Vagina (tissue), 2 donors: ENCODE measurements around the gene C16orf87. TPM values are rescaled to one million over a fixed set of nuclear protein-coding genes. Genes with fewer than 3 reads are reported as not detected.
A peak's percentile ranks its signal among the peaks of the same experiment; 100 is the strongest.

ENCODE experiments used
- DNase-seq, 2 donors: peaks; one replicate each; pipeline ENCODE4 v3.0.0-alpha.2; 2017; ENCODE audit errors: extremely low spot score in 2 of 2
- H3K27ac ChIP-seq: fragments of 200-600 bp; sonication (generic); one replicate; pipeline ENCODE4 v1.5.1; 2019
- H3K27me3 ChIP-seq: fragments of 200-600 bp; sonication (generic); one replicate; pipeline ENCODE4 v1.5.1; 2019
- H3K36me3 ChIP-seq, 2 donors: fragments of 200-600 bp; sonication (generic); one replicate each; pipeline ENCODE4 v1.5.1; 2017 to 2019
- H3K4me1 ChIP-seq: fragments of 200-600 bp; sonication (generic); one replicate; pipeline ENCODE4 v1.5.1; 2019
- H3K4me3 ChIP-seq, 2 donors: fragments of 200-600 bp; sonication (generic); 1 replicate in 1 of 2; 2 replicates in 1 of 2; pipeline ENCODE4 v1.5.1; 2016 to 2019
- H3K9me3 ChIP-seq: fragments of 200-600 bp; sonication (generic); one replicate; pipeline ENCODE4 v1.5.1; 2019
- CTCF ChIP-seq, 3 experiments: fragments of 450-650 bp in 2 of 3; fragments of 200-600 bp in 1 of 3; sonication (generic) in 1 of 3; IDR thresholded peaks; one replicate each; pipeline ENCODE4 v1.5.1; 2017 to 2019; ENCODE audit warnings: antibody characterized with exemption in 3 of 3, mild to moderate bottlenecking in 2 of 3, moderate library complexity in 2 of 3
- POLR2A ChIP-seq, 2 donors: fragments of 450-650 bp; IDR thresholded peaks; one replicate each; pipeline ENCODE4 v1.6.1; 2017; ENCODE audit warnings: antibody characterized with exemption in 2 of 2, mild to moderate bottlenecking in 2 of 2, moderate library complexity in 2 of 2
- POLR2AphosphoS5 ChIP-seq, 2 donors: sonication (generic); formaldehyde crosslinking; IDR thresholded peaks; one replicate each; pipeline ENCODE4 v1.9.0; 2017; ENCODE audit warnings: antibody characterized with exemption in 2 of 2, mild to moderate bottlenecking in 2 of 2, low read depth in 1 of 2; ENCODE audit not compliant: insufficient read depth in 1 of 2
- intact Hi-C: fragments of 100-400 bp; cut with DNase I; formaldehyde crosslinking; loops from one replicate; pipeline ENCODE4 v1.15.1; 2023
- total RNA-seq: library from RNA; depleted of rRNA; stranded (reverse); fragments of >200 nt; gene quantifications from one replicate; pipeline ENCODE4 v1.2.3, GENCODE V29; 2016

Gene C16orf87
- total RNA-seq, 1 donor from 2014 or later = 7.9 TPM

- Histone ChIP-seq H3K4me1 (no peaks in the 10 kb centered on the region), H3K27me3 (no peaks in the 10 kb centered on the region), H3K4me3 (no peak overlapping the region), H3K36me3 (no peaks in the 10 kb centered on the region), H3K27ac (no peak overlapping the region), H3K9me3 (no peaks in the 10 kb centered on the region)
- TF ChIP-seq POLR2A (IDR thresholded peaks at IDR 0.05) (no peak), CTCF (IDR thresholded peaks at IDR 0.05) (no peak), POLR2AphosphoS5 (IDR thresholded peaks at IDR 0.05; ENCODE audit: insufficient read depth in 1 of 2, low read depth in 1 of 2) (no peak)
- DNase-seq = no peak
- intact Hi-C loops = no loop called here
These were observed 24.4 kb upstream of the C16orf87 start for GRCh38 chr16:46855389-46855788.

- intact Hi-C loops = loop anchor here (5.0 kb wide), 1 partner anchor 52 kb away; no protein-coding TSS in a partner anchor
- Histone ChIP-seq H3K27ac (no peak overlapping the region), H3K27me3 (no peaks in the 10 kb centered on the region), H3K4me3 (no peak overlapping the region), H3K36me3 (no peaks in the 10 kb centered on the region), H3K9me3 (no peaks in the 10 kb centered on the region), H3K4me1 (no peaks in the 10 kb centered on the region)
- no peak for DNase-seq
- TF ChIP-seq CTCF (IDR thresholded peaks at IDR 0.05) = no peak
- no peak for TF ChIP-seq POLR2AphosphoS5 (IDR thresholded peaks at IDR 0.05; ENCODE audit: insufficient read depth in 1 of 2, low read depth in 1 of 2)
- TF ChIP-seq POLR2A (IDR thresholded peaks at IDR 0.05) = no peak
These were observed 23.9 kb upstream of the C16orf87 start for GRCh38 chr16:46854846-46855245.

- intact Hi-C loops = loop anchor here (5.0 kb wide), 1 partner anchor 53 kb away; no protein-coding TSS in a partner anchor
- Histone ChIP-seq H3K27ac (no peak overlapping the region), H3K36me3 (no peaks in the 10 kb centered on the region), H3K27me3 (no peaks in the 10 kb centered on the region), H3K9me3 (no peaks in the 10 kb centered on the region), H3K4me3 (no peak overlapping the region), H3K4me1 (no peaks in the 10 kb centered on the region)
- DNase-seq = no peak
- peak; percentile 47 to 61 (median 58) for TF ChIP-seq CTCF (IDR thresholded peaks at IDR 0.05)
- TF ChIP-seq POLR2AphosphoS5 (IDR thresholded peaks at IDR 0.05; ENCODE audit: insufficient read depth in 1 of 2, low read depth in 1 of 2) = no peak
These were observed 22.9 kb upstream of the C16orf87 start for GRCh38 chr16:46853713-46854443.

DNA sequence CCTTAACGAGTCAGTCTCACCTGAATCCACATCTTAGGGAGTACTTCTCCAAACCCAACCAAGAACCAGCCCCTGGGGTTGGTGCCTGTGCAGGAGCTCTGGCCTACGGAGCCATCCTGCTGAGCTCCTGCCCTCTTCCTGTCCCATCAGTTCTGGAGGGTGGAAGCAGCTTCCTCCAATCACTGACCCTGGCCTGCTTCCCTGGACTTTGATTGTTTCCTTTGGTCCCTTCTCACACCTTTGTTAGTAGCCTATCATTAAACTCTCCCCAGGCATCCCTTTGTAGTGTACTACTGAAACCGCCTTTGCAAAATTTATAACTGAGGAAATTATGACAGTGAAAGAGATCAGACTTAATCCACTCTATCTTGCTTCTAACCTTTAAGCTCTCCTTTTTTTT lies 21.1 kb upstream of the C16orf87 start:
- Histone ChIP-seq H3K36me3 (no peaks in the 10 kb centered on the region), H3K4me1 (no peaks in the 10 kb centered on the region), H3K27ac (no peak overlapping the region), H3K9me3 (no peaks in the 10 kb centered on the region), H3K4me3 (no peak overlapping the region), H3K27me3 (no peaks in the 10 kb centered on the region)
- no peak for DNase-seq
- intact Hi-C loops = loop anchor here (5.0 kb wide), 1 partner anchor 55 kb away; no protein-coding TSS in a partner anchor
- TF ChIP-seq POLR2A (IDR thresholded peaks at IDR 0.05) (no peak), CTCF (IDR thresholded peaks at IDR 0.05) (no peak), POLR2AphosphoS5 (IDR thresholded peaks at IDR 0.05; ENCODE audit: insufficient read depth in 1 of 2, low read depth in 1 of 2) (no peak)
